Measurements from ENCODE around the gene PEA15.

PEA15 gene

GRCh38 chr1:160192234-160192633 lies 12.9 kb upstream of the PEA15 start:
- TF ChIP-seq ZNF274 (IDR thresholded peaks at IDR 0.05; ENCODE audit: low read depth, low read length): no peak
- H3K4me3 ChIP-seq (ENCODE audit: low read length): no peak overlapping the region

- no peak for TF ChIP-seq ZNF274 (IDR thresholded peaks at IDR 0.05; ENCODE audit: low read depth, low read length)
- no peak overlapping the region for H3K4me3 ChIP-seq (ENCODE audit: low read length)
Observed at GRCh38 chr1:160193091-160193819, 11.9 kb upstream of the PEA15 start.

GRCh38 chr1:160193832-160194736 lies 11.1 kb upstream of the PEA15 start:
- no peak overlapping the region for H3K4me3 ChIP-seq (ENCODE audit: low read length)
- TF ChIP-seq ZNF274 (IDR thresholded peaks at IDR 0.05; ENCODE audit: low read depth, low read length): no peak

GRCh38 chr1:160194737-160195059 lies 10.5 kb upstream of the PEA15 start:
- no peak for TF ChIP-seq ZNF274 (IDR thresholded peaks at IDR 0.05; ENCODE audit: low read depth, low read length)

GRCh38 chr1:160196143-160196542 lies 9.0 kb upstream of the PEA15 start:
- H3K4me3 ChIP-seq (ENCODE audit: low read length): no peak overlapping the region
- no peak for TF ChIP-seq ZNF274 (IDR thresholded peaks at IDR 0.05; ENCODE audit: low read depth, low read length)

More at GRCh38 chr1:160194737-160195059, 10.5 kb upstream of the PEA15 start:
- no peak overlapping the region for H3K4me3 ChIP-seq (ENCODE audit: low read length)

- TF ChIP-seq ZNF274 (IDR thresholded peaks at IDR 0.05; ENCODE audit: low read depth, low read length): no peak
- H3K4me3 ChIP-seq (ENCODE audit: low read length): no peak overlapping the region
Observed at GRCh38 chr1:160197231-160197630, 8.0 kb upstream of the PEA15 start.

GRCh38 chr1:160200786-160201185 lies 4.4 kb upstream of the PEA15 start:
- H3K4me3 ChIP-seq (ENCODE audit: low read length): no peak overlapping the region
- TF ChIP-seq ZNF274 (IDR thresholded peaks at IDR 0.05; ENCODE audit: low read depth, low read length): no peak

GRCh38 chr1:160204526-160205241 lies 500 bp upstream of the PEA15 start:
- no peak for TF ChIP-seq ZNF274 (IDR thresholded peaks at IDR 0.05; ENCODE audit: low read depth, low read length)
- peak overlapping the region; percentile 46; the same call in 1 of the 2 replicates for H3K4me3 ChIP-seq (ENCODE audit: low read length)

- H3K4me3 ChIP-seq (ENCODE audit: low read length): peak overlapping the region; percentile 97
- no peak for TF ChIP-seq ZNF274 (IDR thresholded peaks at IDR 0.05; ENCODE audit: low read depth, low read length)
Observed at GRCh38 chr1:160206036-160206389, 829 bp downstream of the PEA15 start.

GRCh38 chr1:160206421-160207117 lies 1.4 kb downstream of the PEA15 start:
- H3K4me3 ChIP-seq (ENCODE audit: low read length): peak overlapping the region; percentile 97
- TF ChIP-seq ZNF274 (IDR thresholded peaks at IDR 0.05; ENCODE audit: low read depth, low read length): no peak

GRCh38 chr1:160207118-160207650 lies 2.0 kb downstream of the PEA15 start:
- peak overlapping the region; percentile 97; the same call in 1 of the 2 replicates for H3K4me3 ChIP-seq (ENCODE audit: low read length)
- TF ChIP-seq ZNF274 (IDR thresholded peaks at IDR 0.05; ENCODE audit: low read depth, low read length): no peak

- no peak for TF ChIP-seq ZNF274 (IDR thresholded peaks at IDR 0.05; ENCODE audit: low read depth, low read length)
- H3K4me3 ChIP-seq (ENCODE audit: low read length): no peak overlapping the region
Observed at GRCh38 chr1:160207771-160208556, 2.8 kb downstream of the PEA15 start.
